Inflammatory macrophage treated with lipopolysaccharide for 4 hours (primary cell): ENCODE data around the gene NAA16.
A peak's percentile ranks its signal among the peaks of the same experiment; 100 is the strongest.
"Not testable (repeated sequence)": the region's sequence is repeated elsewhere in the genome, so short reads cannot be mapped to it uniquely, and the experiment has no call there.

Experiments used
- DNase-seq: peaks from one replicate; pipeline ENCODE4 v3.0.0-alpha.2; 2020

NAA16 gene

DNA sequence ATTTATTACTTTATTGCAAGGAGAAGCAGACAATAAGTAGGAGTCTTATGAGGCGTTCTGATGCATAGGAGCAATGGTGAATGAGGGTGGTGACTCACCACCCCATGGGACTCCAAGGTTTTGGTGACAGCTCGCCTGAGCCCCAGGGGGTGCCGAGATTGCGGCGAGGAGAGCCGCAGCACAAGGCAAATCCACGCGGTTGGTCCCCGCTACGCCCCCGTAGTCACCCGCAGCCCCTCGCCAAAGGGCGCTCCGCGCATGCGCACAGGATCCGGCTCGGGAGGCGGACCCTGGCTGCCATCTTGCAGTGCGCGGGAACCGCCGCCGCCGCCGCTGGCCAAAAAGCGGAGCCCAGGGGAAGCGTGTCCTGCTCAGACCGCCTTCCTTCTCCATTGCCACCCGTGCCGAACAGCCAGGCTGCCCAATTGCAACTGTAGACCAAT lies at the start of gene NAA16:
NAA16 (plus strand) TSS at position 305 of the 443 bp plus-strand sequence. CDS start 262 bp downstream, outside the sequence.
- DNase-seq, result peak; percentile 88

DNA sequence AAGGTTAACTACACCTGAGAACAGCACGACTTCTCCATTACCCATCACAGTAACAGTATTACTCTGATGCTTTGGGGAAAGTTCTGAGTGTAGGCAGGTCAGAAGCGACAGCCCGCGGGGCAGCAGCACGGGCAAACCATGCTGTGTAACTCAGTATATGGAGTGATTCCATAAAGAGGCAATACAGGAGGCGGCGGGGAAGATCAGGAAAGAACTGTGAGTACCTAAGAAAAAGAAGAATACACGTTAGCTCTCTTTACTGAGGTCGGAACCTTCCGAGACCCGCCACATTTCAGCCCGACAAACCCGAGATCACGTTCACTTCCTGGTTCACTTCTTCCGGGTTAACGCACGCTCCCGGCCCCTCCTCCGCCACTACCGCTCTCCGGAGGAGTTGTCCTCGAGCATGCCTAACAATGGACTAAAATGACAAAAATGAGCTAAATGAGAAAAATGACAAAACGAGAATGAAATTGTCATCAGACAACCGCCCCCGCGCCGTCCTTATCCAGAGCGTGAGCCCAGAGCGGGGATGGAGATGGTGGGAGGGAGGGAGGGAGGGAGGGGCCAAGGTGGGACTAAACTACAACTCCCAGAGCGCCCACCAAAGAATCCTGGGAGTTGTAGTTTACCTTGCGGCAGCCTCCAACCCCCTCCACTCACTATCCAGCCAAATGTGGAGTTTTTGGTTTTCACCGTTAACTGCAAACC lies 47.7 kb upstream of the NAA16 start, which contains the start of gene MTRF1:
MTRF1 (minus strand) TSS at position 316 of the 711 bp plus-strand sequence. CDS start 2,669 bp downstream, outside the sequence.
- DNase-seq, result peak; percentile 76

DNA sequence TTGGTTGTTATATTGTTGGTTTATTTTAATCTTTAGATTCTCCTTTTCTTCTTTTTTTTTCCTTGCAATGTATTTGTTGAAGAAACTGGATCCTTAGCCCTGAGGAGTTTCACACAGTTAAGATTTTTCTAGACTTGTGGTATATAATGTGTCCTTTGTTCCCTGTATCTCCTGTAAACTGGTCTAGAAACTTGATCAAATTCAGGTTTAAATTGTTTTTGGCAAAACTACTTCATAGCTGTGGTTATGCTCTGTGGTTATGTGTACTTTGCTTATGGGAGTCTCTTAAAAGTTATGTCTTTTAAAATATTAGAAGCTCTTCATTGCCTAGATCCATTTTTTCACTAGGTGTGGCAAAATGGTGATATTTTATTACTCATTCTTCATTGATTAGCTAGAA lies 44.0 kb upstream of the NAA16 start:
- no peak for DNase-seq

DNA sequence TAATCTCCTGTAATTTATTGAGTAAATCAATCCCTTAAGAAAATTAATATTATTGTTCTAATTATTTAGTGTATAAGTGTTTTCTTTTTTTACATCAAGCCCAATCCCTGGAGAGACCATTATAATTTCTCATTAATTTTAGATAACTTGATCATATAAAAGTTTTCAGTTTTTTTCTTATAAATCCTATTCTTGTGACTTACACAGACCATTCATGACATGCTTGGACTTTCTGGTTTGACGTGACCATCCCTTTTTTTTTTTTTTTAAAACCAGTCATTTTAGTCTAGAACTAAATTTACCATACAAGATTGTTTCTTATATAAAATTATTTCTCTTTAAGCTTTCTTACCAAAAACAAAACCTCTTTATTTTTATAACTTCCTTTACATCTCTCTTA lies 42.3 kb upstream of the NAA16 start:
- peak; percentile 4 for DNase-seq

DNA sequence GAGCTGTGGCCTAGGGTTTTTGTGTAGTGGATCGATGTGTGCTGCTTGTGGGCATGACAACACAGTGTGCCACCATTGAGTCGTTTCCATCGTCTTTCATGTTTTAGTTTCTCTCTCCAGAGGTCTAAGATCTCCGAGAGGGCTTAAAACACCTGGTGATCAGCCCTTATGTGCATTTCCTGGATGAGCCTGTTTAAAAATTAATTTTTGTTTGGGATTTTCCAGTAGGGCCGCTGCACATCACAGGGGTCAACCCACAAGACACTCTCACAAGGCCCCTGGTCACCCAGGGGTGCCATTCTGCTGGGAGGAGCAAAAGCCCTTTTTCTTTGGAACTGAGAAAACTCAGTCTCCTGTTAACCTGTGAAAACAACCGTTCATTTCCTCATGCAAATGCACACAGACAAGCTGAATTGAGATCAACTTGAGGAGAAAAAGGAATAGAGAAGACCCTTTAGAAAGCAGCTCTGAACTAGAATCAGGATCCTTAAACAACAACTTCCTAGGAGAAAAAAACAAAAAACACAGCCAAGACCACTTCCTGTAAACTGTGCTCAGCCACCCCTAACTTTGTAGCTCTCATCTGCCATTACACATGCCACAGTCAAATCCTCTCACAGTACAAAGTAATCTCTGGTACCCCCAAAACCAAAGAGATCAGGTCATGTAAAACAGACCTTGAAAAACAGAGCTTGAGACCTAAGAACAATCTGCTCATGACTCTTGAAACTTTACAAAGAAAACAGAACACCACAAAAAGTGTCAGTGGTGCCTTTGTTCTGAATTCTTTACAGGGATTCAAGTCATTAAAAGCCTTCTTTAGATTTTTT lies 39.4 kb upstream of the NAA16 start:
- DNase-seq, result no peak

DNA sequence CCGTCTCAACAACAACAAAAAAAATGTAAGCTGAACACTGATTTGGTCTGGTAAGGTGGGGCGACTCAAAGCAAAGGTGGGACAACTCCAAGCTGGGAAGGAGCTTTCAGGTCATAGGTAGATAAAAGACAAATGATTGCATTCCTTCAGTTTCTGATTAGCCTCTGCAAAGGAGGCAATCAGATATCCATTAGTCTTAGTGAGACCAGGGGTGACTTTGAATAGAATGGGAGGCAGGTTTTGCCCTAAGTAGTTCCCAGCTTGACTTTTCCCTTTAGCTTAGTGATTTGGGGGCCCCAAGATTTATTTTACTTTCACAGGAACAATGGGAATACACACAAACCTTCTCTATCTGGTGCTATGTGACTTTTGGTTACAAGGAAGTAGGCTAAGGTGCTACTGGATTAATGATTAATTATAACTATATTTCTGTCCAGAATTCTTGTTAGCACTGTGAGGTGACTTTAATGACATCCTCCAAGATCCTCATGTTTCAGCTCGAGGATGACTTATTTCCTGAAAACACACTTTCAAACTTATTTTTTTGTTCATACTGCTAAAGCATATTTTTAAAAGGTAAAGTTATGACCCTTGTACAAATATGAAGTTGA lies 37.1 kb upstream of the NAA16 start:
- DNase-seq, result no peak

DNA sequence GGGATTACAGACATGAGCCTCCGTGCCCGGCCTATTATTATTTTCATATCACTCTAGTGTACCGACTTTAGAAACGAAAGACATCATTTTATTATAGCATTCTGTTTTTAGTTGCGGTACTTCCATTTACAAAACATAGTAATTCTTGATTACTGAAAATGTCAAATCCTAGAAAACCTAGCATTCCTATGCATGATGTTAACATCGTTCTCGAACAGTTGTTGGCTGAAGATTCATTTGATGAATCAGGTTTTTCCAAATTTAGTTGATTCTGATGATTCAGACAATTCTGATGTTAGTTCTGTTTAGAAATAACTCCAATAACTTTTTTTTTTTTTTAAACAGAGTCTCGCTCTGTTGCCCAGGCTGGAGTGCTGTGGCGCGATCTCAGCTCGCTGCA lies 36.2 kb upstream of the NAA16 start:
- DNase-seq, result no peak

DNA sequence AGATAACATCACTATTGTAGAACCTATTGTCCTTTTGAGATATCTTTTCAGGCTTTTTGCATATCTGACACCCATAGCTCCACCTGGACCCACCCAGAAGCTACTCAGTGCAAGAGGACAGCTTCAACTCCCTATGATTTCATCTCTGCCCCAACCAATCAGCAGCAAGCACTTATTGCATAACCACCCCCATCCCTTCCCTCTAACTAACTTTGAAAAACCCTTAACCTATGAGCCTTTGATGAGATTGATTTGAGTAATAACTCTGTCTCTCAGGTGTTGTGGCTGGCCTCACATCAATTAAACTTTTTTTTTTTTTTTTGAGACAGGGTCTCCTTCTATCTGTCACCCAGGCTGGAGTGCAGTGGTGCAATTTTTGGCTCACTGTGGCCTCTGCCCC lies 34.2 kb upstream of the NAA16 start:
- DNase-seq, result no peak

DNA sequence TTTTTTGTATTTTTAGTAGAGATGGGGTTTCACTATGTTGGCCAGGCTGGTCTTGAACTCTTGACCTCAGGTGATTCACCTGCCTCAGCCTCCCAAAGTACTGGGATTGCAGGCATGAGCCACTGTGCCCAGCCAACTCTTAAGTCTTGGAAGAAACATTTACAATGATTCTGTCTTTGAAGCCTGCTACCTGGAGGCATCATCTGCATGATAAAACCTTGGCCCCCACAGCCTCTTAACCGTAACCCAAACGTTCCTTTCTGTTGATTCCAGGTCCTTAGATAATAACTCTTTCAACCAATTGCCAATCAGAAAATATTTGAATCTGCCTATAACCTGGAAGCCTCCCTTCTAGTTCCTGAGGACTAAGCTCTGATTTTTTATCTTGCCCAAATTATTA lies 31.9 kb upstream of the NAA16 start:
- DNase-seq, result not testable (repeated sequence)

DNA sequence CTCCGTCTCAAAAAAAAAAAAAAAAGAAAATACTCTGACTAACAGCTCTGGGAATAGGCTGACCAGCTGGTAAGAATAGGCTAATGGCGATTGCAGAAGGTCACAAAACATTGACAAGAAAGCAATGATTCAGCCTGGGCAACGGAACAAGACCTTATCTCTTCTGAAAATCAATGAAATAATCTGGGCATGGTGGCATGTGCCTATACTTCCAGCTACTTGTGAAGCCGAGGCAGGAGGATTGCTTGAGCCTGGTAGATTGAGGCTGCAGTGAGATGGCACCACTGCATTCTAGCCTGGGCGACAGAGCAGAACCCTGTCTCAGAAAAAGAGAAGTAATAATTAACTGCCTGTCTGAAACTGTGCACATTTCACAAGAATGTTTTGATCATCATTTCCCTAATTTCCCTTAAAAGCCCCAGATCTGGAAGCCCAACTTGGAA lies 28.9 kb upstream of the NAA16 start:
- DNase-seq, result peak; percentile 52

DNA sequence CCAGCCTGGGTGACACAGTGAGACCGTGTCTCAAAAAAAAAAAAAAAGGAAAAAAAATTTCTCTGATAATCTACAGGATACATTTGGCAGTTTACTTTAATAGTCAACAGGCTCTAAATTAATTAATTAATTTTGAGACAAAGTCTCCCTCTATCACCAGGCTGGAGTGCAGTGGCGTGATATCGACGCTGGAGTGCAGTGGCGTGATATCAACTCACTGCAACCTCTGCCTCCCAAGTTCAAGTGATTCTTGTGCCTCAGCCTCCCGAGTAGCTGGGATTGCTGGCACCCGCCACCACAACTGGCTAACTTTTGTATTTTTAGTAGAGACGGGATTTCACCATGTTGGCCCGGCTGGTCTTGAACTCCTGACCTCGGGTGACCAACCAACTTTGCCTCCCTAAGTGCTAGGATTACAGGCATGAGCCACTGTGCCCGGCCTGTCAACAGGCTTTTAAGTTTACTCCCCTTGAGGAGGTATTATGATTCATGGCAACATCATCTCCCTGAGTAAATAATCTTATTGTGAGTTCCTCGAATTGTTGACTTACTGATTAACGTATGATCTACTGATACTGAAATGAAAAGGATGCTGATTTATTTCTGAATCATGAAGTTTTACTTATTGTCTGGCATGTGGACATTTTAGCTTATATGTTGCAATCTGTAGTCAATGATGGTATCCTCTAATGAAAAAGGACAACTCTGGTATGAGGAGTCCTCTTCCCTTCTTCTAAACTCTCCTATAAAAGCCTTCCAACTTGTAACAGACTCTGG lies 26.4 kb upstream of the NAA16 start:
- no peak for DNase-seq

DNA sequence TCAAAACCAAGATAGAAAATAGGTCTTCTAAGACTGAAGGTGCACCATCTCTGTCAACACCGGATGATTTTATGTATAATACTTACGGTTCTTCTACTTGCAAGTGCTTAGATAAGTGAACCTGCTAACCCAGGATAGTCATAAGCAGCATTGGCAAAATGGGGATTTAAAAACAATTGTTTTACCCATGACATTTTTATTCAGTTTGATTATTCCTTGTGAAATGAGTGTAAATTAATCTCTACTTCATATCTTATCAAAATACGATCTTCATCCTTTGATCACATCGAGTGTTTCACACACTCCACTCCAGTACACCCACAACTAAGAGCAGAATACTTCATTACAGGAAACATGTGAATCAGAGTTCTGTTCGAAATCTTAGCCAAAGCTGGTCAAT lies 24.7 kb upstream of the NAA16 start:
- DNase-seq, result no peak

DNA sequence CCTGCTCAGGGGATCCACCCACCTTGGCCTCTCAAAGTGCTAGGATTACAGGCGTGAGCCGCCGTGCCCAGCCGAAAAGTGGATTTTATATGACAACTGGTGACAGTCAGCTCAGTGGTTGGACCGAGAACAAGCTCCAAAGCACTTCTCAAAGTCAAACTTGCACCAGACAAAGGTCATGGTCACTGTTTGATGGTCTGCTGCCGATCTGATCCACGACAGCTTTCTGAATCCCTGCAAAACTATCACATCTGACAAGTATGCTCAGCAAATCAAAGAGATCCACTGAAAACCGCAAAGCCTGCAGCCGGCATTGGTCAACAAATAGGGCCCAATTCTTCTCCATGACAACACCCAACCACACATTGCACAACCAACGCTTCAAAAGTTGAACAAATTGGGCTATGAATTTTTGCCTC lies 21.6 kb upstream of the NAA16 start:
- peak; percentile 27 for DNase-seq

DNA sequence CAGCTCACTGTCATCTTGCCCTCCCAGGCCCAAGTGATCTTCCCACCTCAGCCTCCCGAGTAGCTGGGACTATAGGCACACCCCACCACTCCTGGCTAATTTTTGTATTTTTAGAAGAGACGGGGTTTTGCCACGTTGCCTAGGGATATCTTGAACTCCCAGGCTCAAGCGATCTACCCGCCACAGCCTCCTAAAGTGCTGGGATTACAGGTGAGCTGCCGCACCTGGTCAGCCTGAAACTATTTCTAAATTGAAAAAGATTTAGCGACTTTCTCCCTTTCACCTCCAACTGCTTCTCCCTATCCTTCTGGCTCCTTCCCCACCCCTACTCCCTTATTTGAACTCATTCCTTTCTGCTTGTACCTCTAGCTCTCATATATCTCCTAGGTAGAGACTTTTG lies 19.8 kb upstream of the NAA16 start:
- no peak for DNase-seq

DNA sequence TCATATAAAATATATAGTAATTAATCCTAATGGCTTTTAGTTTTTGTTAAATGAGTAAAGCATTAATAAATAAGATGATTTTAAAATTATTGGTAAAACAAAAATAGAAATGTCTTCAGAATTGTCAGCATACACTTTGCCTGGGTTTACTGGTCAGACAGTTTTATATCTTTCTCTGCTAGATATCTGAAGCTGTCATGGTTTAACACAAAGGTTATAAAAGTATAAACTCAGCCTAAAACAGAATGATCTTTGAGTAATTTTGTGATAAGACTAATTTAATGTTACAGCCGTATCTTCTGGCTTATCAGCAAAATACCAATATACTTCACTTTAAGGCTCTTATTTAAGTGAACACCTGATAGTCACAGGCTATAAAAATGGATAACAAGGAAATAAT lies 17.8 kb upstream of the NAA16 start:
- DNase-seq, result no peak

DNA sequence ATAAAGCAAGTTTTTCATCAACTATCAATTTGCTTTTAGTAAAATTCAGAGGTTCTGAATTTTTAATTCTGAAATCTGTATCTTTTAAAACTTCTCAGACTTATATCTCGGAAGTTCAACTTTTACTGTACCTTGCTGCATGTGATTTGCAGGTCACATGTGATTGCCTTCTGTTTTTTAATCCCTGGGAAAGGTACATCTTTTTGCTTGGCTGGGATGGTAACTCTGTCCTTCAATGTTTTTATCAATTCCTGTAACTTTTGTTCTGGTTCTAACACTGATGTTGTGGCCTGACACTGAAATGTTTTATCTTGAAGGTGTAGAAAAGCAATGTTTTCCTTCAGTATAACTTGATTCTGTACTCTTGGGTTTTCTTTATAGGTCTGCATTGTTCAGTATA lies 16.2 kb upstream of the NAA16 start:
- DNase-seq, result no peak

DNA sequence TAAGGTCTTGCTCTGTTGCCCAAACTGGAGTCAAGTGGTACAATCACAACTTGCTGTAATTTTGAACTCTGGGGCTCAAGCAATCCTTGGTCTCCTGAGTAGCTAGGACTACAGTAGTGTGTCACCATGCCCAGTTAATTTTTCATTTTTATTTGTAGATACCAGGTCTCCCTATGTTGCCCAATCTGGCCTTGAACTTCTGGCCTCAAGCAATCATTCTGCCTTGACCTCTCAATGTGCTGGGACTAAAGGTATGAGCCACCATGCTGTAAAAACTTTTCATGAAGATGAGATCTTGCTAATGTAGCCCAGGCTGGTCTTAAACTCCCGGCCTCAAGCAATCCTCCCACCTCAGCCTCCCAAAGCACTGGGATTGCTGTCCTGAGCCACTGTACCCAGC lies 15.1 kb upstream of the NAA16 start:
- DNase-seq, result no peak

DNA sequence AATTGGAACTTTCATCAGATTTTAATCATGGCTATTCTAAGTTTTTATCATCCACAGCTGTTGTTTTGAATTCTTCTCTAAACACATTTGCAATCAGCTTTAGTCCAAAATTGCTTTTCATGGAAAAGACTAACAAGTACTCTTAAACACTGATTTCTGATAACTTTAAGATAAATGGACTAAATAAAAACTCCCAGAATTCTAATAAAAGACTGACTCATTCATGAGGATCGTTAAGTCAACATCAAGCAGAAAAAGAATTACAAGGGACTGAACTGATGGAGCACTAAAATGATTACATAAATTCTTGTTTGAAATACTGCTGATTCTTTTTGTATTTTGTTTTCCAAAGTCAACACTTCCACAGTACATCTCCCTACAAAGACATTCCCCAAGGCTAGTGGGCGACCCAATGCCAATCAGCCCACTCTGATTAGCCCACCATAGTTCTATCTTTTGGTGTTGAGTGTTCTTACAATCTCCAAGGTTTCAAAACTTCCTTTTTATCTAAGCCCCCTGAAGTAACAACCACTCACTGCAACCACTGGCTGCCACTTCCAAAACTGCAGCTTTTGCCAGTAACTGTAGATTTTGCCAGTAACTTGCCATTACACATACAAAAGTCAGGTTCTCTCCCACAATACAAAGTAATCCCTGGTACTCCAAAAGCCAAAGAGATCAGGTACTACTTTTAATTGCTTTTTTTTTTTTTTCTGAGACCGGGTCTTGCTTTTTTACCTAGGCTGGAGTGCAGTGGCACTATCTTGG lies 14.0 kb upstream of the NAA16 start:
- no peak for DNase-seq

DNA sequence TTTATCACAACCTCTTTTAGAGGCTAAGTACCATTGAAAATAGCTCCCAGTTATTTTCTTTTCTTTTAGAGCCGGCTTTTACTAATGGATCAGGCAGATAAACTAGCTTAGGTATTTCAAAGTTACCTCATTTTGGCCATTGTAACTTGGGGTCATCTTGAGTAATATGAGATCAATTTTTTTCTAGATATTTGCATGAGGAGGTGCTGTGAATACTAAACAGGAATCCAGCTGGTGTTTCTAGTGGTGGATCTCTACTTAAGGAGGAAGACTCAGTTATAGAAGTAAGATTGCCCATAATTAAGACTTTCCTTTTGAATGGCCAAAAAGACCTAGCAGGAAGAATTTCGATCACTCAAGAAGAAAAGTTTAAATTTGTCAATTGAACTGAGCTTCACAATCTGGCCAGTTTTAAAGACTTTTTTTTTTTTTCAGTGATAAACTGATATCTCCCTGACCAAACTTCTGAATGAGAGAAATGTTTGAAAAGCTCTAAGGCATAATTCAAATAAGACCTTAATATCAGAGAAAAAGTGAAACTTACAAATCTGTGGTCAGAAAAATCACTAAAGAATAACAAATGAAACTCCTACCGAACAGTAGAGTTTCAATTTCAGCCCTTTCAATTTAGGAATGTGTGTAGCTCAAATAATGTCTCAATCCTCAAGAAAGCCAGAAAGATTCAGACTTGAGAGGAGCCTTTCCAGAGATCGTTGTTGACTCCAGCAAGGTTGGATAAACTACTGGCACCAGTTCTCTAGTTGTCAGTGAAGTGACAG lies 11.6 kb upstream of the NAA16 start:
- no peak for DNase-seq

DNA sequence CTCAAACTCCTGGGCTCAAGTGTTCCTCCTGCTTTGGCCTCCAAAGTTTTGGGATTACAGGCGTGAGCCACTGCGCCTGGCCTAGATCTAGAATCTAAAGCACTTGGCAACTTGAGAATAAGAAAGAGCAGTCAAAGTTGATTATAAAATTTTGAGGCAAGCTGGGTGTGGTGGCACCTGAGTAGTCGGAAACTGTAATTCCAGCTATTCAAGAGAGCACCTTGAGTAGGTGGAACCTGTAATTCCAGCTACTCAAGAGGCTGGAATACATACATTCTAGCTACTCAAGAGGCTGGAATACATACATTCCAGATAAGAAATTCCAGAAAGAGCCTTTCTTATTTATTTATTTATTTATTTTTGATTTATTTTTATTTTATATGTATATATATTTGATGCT lies 8.3 kb upstream of the NAA16 start:
- DNase-seq, result no peak

DNA sequence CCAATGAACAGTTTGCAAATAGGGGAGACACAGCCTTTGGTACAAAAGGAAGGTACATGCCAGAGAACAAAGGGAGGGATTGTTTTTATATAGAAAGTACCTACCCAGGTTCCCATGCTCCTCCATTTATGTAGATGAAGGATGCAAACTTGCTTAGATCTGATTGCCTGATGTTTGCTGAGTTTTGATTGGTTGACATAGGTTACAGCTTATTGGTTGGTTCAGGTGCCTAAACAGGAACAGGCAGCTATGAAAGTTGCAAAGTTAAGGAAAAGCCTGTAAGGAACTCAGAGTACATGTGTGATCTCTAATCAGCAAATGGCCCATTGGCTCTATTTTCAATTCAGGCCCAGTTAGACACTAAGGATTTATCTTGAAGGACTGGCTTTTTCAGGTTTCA lies 6.5 kb upstream of the NAA16 start:
- no peak for DNase-seq
